ENCODE data around the gene PTPRK.

The PTPRK gene

DNA sequence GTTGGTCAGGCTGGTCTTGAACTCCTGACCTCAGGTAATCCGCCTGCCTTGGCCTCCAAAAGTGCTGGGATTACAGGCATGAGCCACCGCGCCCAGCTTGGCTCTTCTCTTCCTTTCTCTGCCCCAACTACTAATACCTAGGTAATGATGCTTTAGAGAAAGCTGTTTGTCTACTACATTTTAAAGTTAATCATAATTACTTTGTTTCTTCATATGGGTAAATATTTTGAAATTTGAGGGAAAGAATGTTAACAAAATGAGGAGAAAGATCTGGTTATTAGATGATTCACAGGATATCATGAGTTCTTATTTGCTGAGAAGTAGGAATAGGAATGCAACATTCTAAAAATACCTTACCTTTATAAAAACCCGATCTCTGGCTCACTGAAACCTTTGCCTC is 18.4 kb upstream of the PTPRK start:
- no peak overlapping the region for H3K14ac ChIP-seq (ENCODE audit: low read length in 2 of 2)
- H4K91ac ChIP-seq (ENCODE audit: low read length) = no peak overlapping the region
- no peaks in the 10 kb centered on the region for H3K4me1 ChIP-seq (ENCODE audit: control insufficient read depth, insufficient read depth, low read depth, low read length)
- H2AK5ac ChIP-seq (ENCODE audit: low read length, severe bottlenecking) = no peak overlapping the region
- no peak overlapping the region for H2BK120ac ChIP-seq (ENCODE audit: low read depth, low read length)
- H2BK15ac ChIP-seq (ENCODE audit: low read depth, poor library complexity, severe bottlenecking) = no peak overlapping the region
- H3K27me3 ChIP-seq (ENCODE audit: control insufficient read depth in 1 of 2, insufficient read depth in 1 of 2, low read length in 2 of 2) = no peaks in the 10 kb centered on the region
- H3K36me3 ChIP-seq (ENCODE audit: control insufficient read depth in 1 of 2, insufficient read depth in 2 of 2, low read depth in 1 of 2, low read length in 2 of 2) = no peaks in the 10 kb centered on the region
- H3K23ac ChIP-seq (ENCODE audit: low read length in 2 of 2) = no peak overlapping the region
- no peak overlapping the region for H2BK12ac ChIP-seq (ENCODE audit: low read length in 2 of 2)
- no peak overlapping the region for H3K4me3 ChIP-seq (ENCODE audit: insufficient read depth in 1 of 2, low read depth in 1 of 2, low read length in 2 of 2)
- no peak overlapping the region for H4K8ac ChIP-seq (ENCODE audit: low read length)
- no peak overlapping the region for H3K4ac ChIP-seq (ENCODE audit: low read depth in 1 of 2, low read length in 2 of 2)
- H3K4me2 ChIP-seq (ENCODE audit: low read length, poor library complexity, severe bottlenecking) = no peak overlapping the region
- H2AFZ ChIP-seq (ENCODE audit: low read depth, low read length) = no peak overlapping the region
- no peak overlapping the region for H3K27ac ChIP-seq (ENCODE audit: low read length, poor library complexity, severe bottlenecking)
- H3K9ac ChIP-seq (ENCODE audit: low read length) = no peak overlapping the region
- H3K18ac ChIP-seq (ENCODE audit: low read depth in 1 of 2, low read length in 2 of 2) = no peak overlapping the region
- H2BK5ac ChIP-seq (ENCODE audit: low read depth, low read length, poor library complexity, severe bottlenecking) = no peak overlapping the region
- H3K9me3 ChIP-seq (ENCODE audit: control insufficient read depth, low read length) = no peaks in the 10 kb centered on the region
- 90% methylated on average over 1 of the region's 4 CpGs for WGBS
- H3K79me1 ChIP-seq (replicated peaks; ENCODE audit: low read length, poor library complexity, severe bottlenecking) = no peaks in the 10 kb centered on the region
- DNase-seq = no peak

DNA sequence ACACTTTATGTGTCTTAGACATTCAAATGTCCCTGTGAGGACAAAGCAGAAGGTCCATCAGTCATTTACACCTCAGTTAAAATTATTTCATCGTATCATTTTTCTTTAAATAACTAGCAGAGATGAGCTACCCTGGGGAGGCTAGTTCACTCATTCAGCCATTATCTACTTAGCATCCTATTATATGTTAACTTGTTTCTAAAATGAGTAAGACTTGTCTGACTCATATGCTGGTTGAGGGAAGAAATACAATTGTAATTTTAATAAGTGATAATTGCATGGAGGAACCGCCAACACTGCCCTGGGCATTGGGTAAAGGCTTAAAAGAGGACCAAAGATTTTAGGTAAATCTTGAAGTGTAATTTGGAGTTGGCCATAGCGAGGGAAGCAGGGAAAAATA is 12.4 kb upstream of the PTPRK start:
- Histone ChIP-seq H3K4ac (ENCODE audit: low read depth in 1 of 2, low read length in 2 of 2) (no peak overlapping the region), H2AK5ac (ENCODE audit: low read length, severe bottlenecking) (no peak overlapping the region), H2BK12ac (ENCODE audit: low read length in 2 of 2) (no peak overlapping the region), H3K79me1 (replicated peaks; ENCODE audit: low read length, poor library complexity, severe bottlenecking) (no peaks in the 10 kb centered on the region), H4K8ac (ENCODE audit: low read length) (no peak overlapping the region), H3K27me3 (ENCODE audit: control insufficient read depth in 1 of 2, insufficient read depth in 1 of 2, low read length in 2 of 2) (no peaks in the 10 kb centered on the region), H3K9me3 (ENCODE audit: control insufficient read depth, low read length) (no peaks in the 10 kb centered on the region), H3K18ac (ENCODE audit: low read depth in 1 of 2, low read length in 2 of 2) (no peak overlapping the region), H3K23ac (ENCODE audit: low read length in 2 of 2) (no peak overlapping the region), H2BK120ac (ENCODE audit: low read depth, low read length) (no peak overlapping the region), H3K27ac (ENCODE audit: low read length, poor library complexity, severe bottlenecking) (no peak overlapping the region), H3K14ac (ENCODE audit: low read length in 2 of 2) (no peak overlapping the region), H3K4me2 (ENCODE audit: low read length, poor library complexity, severe bottlenecking) (no peak overlapping the region), H3K4me3 (ENCODE audit: insufficient read depth in 1 of 2, low read depth in 1 of 2, low read length in 2 of 2) (no peak overlapping the region), H2BK15ac (ENCODE audit: low read depth, poor library complexity, severe bottlenecking) (no peak overlapping the region), H3K36me3 (ENCODE audit: control insufficient read depth in 1 of 2, insufficient read depth in 2 of 2, low read depth in 1 of 2, low read length in 2 of 2) (no peaks in the 10 kb centered on the region), H2BK5ac (ENCODE audit: low read depth, low read length, poor library complexity, severe bottlenecking) (no peak overlapping the region), H3K4me1 (ENCODE audit: control insufficient read depth, insufficient read depth, low read depth, low read length) (no peaks in the 10 kb centered on the region), H4K91ac (ENCODE audit: low read length) (no peak overlapping the region), H2AFZ (ENCODE audit: low read depth, low read length) (no peak overlapping the region), H3K9ac (ENCODE audit: low read length) (no peak overlapping the region)
- WGBS = 98% methylated on average over 3 of the region's 3 CpGs
- no peak for DNase-seq

DNA sequence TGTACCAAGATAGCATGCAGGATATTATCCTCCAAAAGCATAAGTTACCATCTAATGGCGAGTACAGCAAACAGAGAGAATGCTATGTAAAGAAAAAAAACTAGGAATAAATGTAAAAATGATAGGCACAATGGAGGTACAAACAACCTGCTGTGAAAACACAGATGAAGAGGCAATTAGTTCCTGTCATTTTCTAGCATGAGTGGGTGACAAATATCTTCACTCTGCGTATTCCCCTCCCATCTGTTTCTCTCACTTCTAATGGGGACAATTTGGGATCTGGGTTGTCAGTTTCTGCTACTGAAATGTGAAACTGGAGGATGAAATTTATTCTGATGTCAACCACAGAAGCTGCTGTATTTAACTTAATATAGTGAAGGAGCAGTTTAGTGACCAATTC is 11.7 kb upstream of the PTPRK start:
- H3K14ac ChIP-seq (ENCODE audit: low read length in 2 of 2) = no peak overlapping the region
- H4K91ac ChIP-seq (ENCODE audit: low read length) = no peak overlapping the region
- H2BK120ac ChIP-seq (ENCODE audit: low read depth, low read length) = no peak overlapping the region
- H4K8ac ChIP-seq (ENCODE audit: low read length) = no peak overlapping the region
- DNase-seq = no peak
- H3K4me1 ChIP-seq (ENCODE audit: control insufficient read depth, insufficient read depth, low read depth, low read length) = no peaks in the 10 kb centered on the region
- H3K4ac ChIP-seq (ENCODE audit: low read depth in 1 of 2, low read length in 2 of 2) = no peak overlapping the region
- 100% methylated on average over 1 of the region's 2 CpGs for whole genome bisulfite sequencing
- no peaks in the 10 kb centered on the region for H3K9me3 ChIP-seq (ENCODE audit: control insufficient read depth, low read length)
- H3K36me3 ChIP-seq (ENCODE audit: control insufficient read depth in 1 of 2, insufficient read depth in 2 of 2, low read depth in 1 of 2, low read length in 2 of 2) = no peaks in the 10 kb centered on the region
- no peaks in the 10 kb centered on the region for H3K79me1 ChIP-seq (replicated peaks; ENCODE audit: low read length, poor library complexity, severe bottlenecking)
- no peak overlapping the region for H3K27ac ChIP-seq (ENCODE audit: low read length, poor library complexity, severe bottlenecking)
- H2BK5ac ChIP-seq (ENCODE audit: low read depth, low read length, poor library complexity, severe bottlenecking) = no peak overlapping the region
- H3K23ac ChIP-seq (ENCODE audit: low read length in 2 of 2) = no peak overlapping the region
- no peak overlapping the region for H2BK12ac ChIP-seq (ENCODE audit: low read length in 2 of 2)
- H3K27me3 ChIP-seq (ENCODE audit: control insufficient read depth in 1 of 2, insufficient read depth in 1 of 2, low read length in 2 of 2) = no peaks in the 10 kb centered on the region
- no peak overlapping the region for H2BK15ac ChIP-seq (ENCODE audit: low read depth, poor library complexity, severe bottlenecking)
- no peak overlapping the region for H2AK5ac ChIP-seq (ENCODE audit: low read length, severe bottlenecking)
- no peak overlapping the region for H2AFZ ChIP-seq (ENCODE audit: low read depth, low read length)
- H3K18ac ChIP-seq (ENCODE audit: low read depth in 1 of 2, low read length in 2 of 2) = no peak overlapping the region
- H3K9ac ChIP-seq (ENCODE audit: low read length) = no peak overlapping the region
- H3K4me2 ChIP-seq (ENCODE audit: low read length, poor library complexity, severe bottlenecking) = no peak overlapping the region
- no peak overlapping the region for H3K4me3 ChIP-seq (ENCODE audit: insufficient read depth in 1 of 2, low read depth in 1 of 2, low read length in 2 of 2)

DNA sequence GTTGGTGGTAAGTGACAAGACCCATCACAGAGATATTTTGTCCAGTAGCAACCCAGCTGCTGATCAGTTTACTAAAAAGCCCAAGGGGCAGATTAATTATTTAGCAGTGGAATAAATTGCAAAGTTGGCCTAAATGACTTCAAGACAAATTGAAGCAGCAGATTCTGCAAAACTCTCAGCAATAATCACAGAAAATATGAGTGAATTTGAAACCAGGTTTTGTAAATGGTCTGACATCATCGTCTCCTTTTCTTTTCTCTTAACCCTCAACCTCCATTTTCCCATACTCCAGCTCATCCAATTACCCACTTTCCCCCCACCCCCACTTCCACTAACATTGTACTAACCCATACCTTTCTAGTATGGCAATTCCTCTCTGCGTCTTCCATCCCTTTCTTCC is 11.3 kb upstream of the PTPRK start:
- no peaks in the 10 kb centered on the region for H3K79me1 ChIP-seq (replicated peaks; ENCODE audit: low read length, poor library complexity, severe bottlenecking)
- no peaks in the 10 kb centered on the region for H3K4me1 ChIP-seq (ENCODE audit: control insufficient read depth, insufficient read depth, low read depth, low read length)
- H3K23ac ChIP-seq (ENCODE audit: low read length in 2 of 2) = no peak overlapping the region
- H4K8ac ChIP-seq (ENCODE audit: low read length) = no peak overlapping the region
- no peak overlapping the region for H3K18ac ChIP-seq (ENCODE audit: low read depth in 1 of 2, low read length in 2 of 2)
- no peak overlapping the region for H2BK5ac ChIP-seq (ENCODE audit: low read depth, low read length, poor library complexity, severe bottlenecking)
- no peak overlapping the region for H2BK120ac ChIP-seq (ENCODE audit: low read depth, low read length)
- H3K4ac ChIP-seq (ENCODE audit: low read depth in 1 of 2, low read length in 2 of 2) = no peak overlapping the region
- H3K27me3 ChIP-seq (ENCODE audit: control insufficient read depth in 1 of 2, insufficient read depth in 1 of 2, low read length in 2 of 2) = no peaks in the 10 kb centered on the region
- no peaks in the 10 kb centered on the region for H3K9me3 ChIP-seq (ENCODE audit: control insufficient read depth, low read length)
- H3K27ac ChIP-seq (ENCODE audit: low read length, poor library complexity, severe bottlenecking) = no peak overlapping the region
- H2BK15ac ChIP-seq (ENCODE audit: low read depth, poor library complexity, severe bottlenecking) = no peak overlapping the region
- 94% methylated on average over 2 of the region's 2 CpGs for WGBS
- H3K4me3 ChIP-seq (ENCODE audit: insufficient read depth in 1 of 2, low read depth in 1 of 2, low read length in 2 of 2) = no peak overlapping the region
- DNase-seq = no peak
- no peak overlapping the region for H2BK12ac ChIP-seq (ENCODE audit: low read length in 2 of 2)
- H2AK5ac ChIP-seq (ENCODE audit: low read length, severe bottlenecking) = no peak overlapping the region
- no peak overlapping the region for H2AFZ ChIP-seq (ENCODE audit: low read depth, low read length)
- no peak overlapping the region for H3K4me2 ChIP-seq (ENCODE audit: low read length, poor library complexity, severe bottlenecking)
- no peak overlapping the region for H3K9ac ChIP-seq (ENCODE audit: low read length)
- no peak overlapping the region for H4K91ac ChIP-seq (ENCODE audit: low read length)
- H3K14ac ChIP-seq (ENCODE audit: low read length in 2 of 2) = no peak overlapping the region
- H3K36me3 ChIP-seq (ENCODE audit: control insufficient read depth in 1 of 2, insufficient read depth in 2 of 2, low read depth in 1 of 2, low read length in 2 of 2) = no peaks in the 10 kb centered on the region
